Colonic mucosa (tissue), 4 donors: Measurements from ENCODE around the gene C6orf47. TPM values are rescaled to one million over a fixed set of nuclear protein-coding genes. Genes with fewer than 3 reads are reported as not detected.

Source experiments
- DNase-seq: peaks from one replicate; pipeline ENCODE4 v3.0.0-alpha.2; 2020
- H3K27ac ChIP-seq: fragments of 200-600 bp; one replicate; pipeline ENCODE4 v1.8.0; 2021
- H3K27me3 ChIP-seq: fragments of 200-600 bp; one replicate; pipeline ENCODE4 v1.8.0; 2021
- H3K36me3 ChIP-seq: fragments of 200-600 bp; one replicate; pipeline ENCODE4 v1.8.0; 2021
- H3K4me1 ChIP-seq: fragments of 200-600 bp; one replicate; pipeline ENCODE4 v1.8.0; 2021; ENCODE audit warnings: mild to moderate bottlenecking
- H3K4me3 ChIP-seq: fragments of 200-600 bp; one replicate; pipeline ENCODE4 v1.8.0; 2021
- H3K9ac ChIP-seq, 2 donors: one replicate each; pipeline ENCODE4 v1.7.0; 2013; ENCODE audit warnings: control low read depth in 2 of 2, low read depth in 2 of 2, low read length in 2 of 2
- H3K9me3 ChIP-seq: fragments of 200-600 bp; one replicate; pipeline ENCODE4 v1.8.0; 2021
- intact Hi-C: fragments of 100-400 bp; cut with DNase I; formaldehyde crosslinking; loops from one replicate; pipeline ENCODE4 v1.14.1; 2022
- total RNA-seq, 2 donors: library from RNA; stranded (reverse); fragmentation: NEBNext Ultra II Directional in 1 of 2; extraction: Animal tissue kit (Norgen Biotek cat#: 25700) in 1 of 2; gene quantifications; one replicate each; pipeline ENCODE4 v1.2.1, GENCODE V29; 2021
- TF ChIP-seq, protein P1 (sequence below): fragments of 200-600 bp; IDR thresholded peaks from one replicate; pipeline ENCODE4 v1.8.0; 2022; ENCODE audit warnings: antibody characterized with exemption, mild to moderate bottlenecking
- donor health status: healthy.
- donor health status: DM: no; HTN: no; CAD: no.
- donor health status: DM: no; HTN: no; CAD: no.

Gene C6orf47
- total RNA-seq, 2 donors from 2014 or later = 28.3 to 32.8 TPM

- Histone ChIP-seq H3K9ac (no peak overlapping the region), H3K27ac (no peak overlapping the region), H3K9me3 (no peaks in the 10 kb centered on the region), H3K4me1 (no peaks in the 10 kb centered on the region), H3K36me3 (peaks cover 33% of the 10 kb centered on the region), H3K27me3 (no peaks in the 10 kb centered on the region), H3K4me3 (no peak overlapping the region)
- DNase-seq = no peak
- TF ChIP-seq, protein P1, sequence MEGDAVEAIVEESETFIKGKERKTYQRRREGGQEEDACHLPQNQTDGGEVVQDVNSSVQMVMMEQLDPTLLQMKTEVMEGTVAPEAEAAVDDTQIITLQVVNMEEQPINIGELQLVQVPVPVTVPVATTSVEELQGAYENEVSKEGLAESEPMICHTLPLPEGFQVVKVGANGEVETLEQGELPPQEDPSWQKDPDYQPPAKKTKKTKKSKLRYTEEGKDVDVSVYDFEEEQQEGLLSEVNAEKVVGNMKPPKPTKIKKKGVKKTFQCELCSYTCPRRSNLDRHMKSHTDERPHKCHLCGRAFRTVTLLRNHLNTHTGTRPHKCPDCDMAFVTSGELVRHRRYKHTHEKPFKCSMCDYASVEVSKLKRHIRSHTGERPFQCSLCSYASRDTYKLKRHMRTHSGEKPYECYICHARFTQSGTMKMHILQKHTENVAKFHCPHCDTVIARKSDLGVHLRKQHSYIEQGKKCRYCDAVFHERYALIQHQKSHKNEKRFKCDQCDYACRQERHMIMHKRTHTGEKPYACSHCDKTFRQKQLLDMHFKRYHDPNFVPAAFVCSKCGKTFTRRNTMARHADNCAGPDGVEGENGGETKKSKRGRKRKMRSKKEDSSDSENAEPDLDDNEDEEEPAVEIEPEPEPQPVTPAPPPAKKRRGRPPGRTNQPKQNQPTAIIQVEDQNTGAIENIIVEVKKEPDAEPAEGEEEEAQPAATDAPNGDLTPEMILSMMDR = no peak
- intact Hi-C loops = no loop called here
Measured at GRCh38 chr6:31634969-31635575, 25.5 kb downstream of the C6orf47 start.

GRCh38 chr6:31634131-31634530 is 26.4 kb downstream of the C6orf47 start:
- Histone ChIP-seq H3K27ac (no peak overlapping the region), H3K4me3 (no peak overlapping the region), H3K9me3 (no peaks in the 10 kb centered on the region), H3K36me3 (peaks cover 33% of the 10 kb centered on the region), H3K27me3 (no peaks in the 10 kb centered on the region), H3K9ac (no peak overlapping the region), H3K4me1 (no peaks in the 10 kb centered on the region)
- no peak for DNase-seq
- intact Hi-C loops = no loop called here
- TF ChIP-seq, protein P1 = no peak

- no peaks in the 10 kb centered on the region for H3K9me3 ChIP-seq
- H3K4me3 ChIP-seq = no peak overlapping the region
- DNase-seq = no peak
- no peak overlapping the region for H3K27ac ChIP-seq
- intact Hi-C loops = no loop called here
- peaks cover 36% of the 10 kb centered on the region for H3K36me3 ChIP-seq
- no peaks in the 10 kb centered on the region for H3K27me3 ChIP-seq
- TF ChIP-seq, protein P1 = no peak
- H3K9ac ChIP-seq = no peak overlapping the region
- H3K4me1 ChIP-seq = no peaks in the 10 kb centered on the region
Measured at GRCh38 chr6:31633447-31633846, 27.1 kb downstream of the C6orf47 start.

GRCh38 chr6:31632279-31632946 is 28.2 kb downstream of the C6orf47 start:
- H3K9me3 ChIP-seq = no peaks in the 10 kb centered on the region
- no peak for DNase-seq
- H3K4me3 ChIP-seq = no peak overlapping the region
- no peak overlapping the region for H3K27ac ChIP-seq
- no peaks in the 10 kb centered on the region for H3K27me3 ChIP-seq
- intact Hi-C loops = no loop called here
- H3K4me1 ChIP-seq = no peaks in the 10 kb centered on the region
- H3K9ac ChIP-seq = no peak overlapping the region
- TF ChIP-seq, protein P1 = no peak
- peaks cover 46% of the 10 kb centered on the region for H3K36me3 ChIP-seq

- intact Hi-C loops = no loop called here
- no peak overlapping the region for H3K27ac ChIP-seq
- no peaks in the 10 kb centered on the region for H3K27me3 ChIP-seq
- H3K4me1 ChIP-seq = no peaks in the 10 kb centered on the region
- TF ChIP-seq, protein P1 = no peak
- H3K9ac ChIP-seq = no peak overlapping the region
- H3K36me3 ChIP-seq = peaks cover 46% of the 10 kb centered on the region
- no peak overlapping the region for H3K4me3 ChIP-seq
- H3K9me3 ChIP-seq = no peaks in the 10 kb centered on the region
- no peak for DNase-seq
Measured at GRCh38 chr6:31631681-31632278, 28.8 kb downstream of the C6orf47 start.
